Activated naive CD8-positive, alpha-beta T cell (primary cell): ENCODE measurements around the gene ANAPC7.
"Not testable (repeated sequence)": the region's sequence is repeated elsewhere in the genome, so short reads cannot be mapped to it uniquely, and the experiment has no call there.

Source experiments
- H3K27ac Mint-ChIP-seq: one replicate; pipeline ENCODE4 v1.8.0; 2021; ENCODE audit warnings: mixed read lengths
- H3K27me3 Mint-ChIP-seq: one replicate; pipeline ENCODE4 v1.8.0; 2021; ENCODE audit warnings: mixed read lengths
- H3K36me3 Mint-ChIP-seq: one replicate; pipeline ENCODE4 v1.8.0; 2021; ENCODE audit warnings: mixed read lengths
- H3K4me1 Mint-ChIP-seq: one replicate; pipeline ENCODE4 v1.8.0; 2021; ENCODE audit warnings: low read depth, mixed read lengths
- H3K4me3 Mint-ChIP-seq: one replicate; pipeline ENCODE4 v1.8.0; 2021; ENCODE audit warnings: mild to moderate bottlenecking, mixed read lengths
- H3K9me3 Mint-ChIP-seq: one replicate; pipeline ENCODE4 v1.8.0; 2021; ENCODE audit warnings: low read depth, mixed read lengths

Gene ANAPC7, protein sequence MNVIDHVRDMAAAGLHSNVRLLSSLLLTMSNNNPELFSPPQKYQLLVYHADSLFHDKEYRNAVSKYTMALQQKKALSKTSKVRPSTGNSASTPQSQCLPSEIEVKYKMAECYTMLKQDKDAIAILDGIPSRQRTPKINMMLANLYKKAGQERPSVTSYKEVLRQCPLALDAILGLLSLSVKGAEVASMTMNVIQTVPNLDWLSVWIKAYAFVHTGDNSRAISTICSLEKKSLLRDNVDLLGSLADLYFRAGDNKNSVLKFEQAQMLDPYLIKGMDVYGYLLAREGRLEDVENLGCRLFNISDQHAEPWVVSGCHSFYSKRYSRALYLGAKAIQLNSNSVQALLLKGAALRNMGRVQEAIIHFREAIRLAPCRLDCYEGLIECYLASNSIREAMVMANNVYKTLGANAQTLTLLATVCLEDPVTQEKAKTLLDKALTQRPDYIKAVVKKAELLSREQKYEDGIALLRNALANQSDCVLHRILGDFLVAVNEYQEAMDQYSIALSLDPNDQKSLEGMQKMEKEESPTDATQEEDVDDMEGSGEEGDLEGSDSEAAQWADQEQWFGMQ

GRCh38 chr12:110403146-110403975 is at the start of gene ANAPC7:
ANAPC7 (minus strand) TSS chr12:110403708; CDS start chr12:110403627, 81 bp downstream.
- Mint-ChIP-seq H3K27ac (peak within 1 kb of the TSS; percentile 100), H3K36me3 (peaks cover 2% of the 10 kb centered on the region), H3K4me1 (peaks cover 29% of the 10 kb centered on the region), H3K27me3 (no peaks in the 10 kb centered on the region), H3K9me3 (no peaks in the 10 kb centered on the region), H3K4me3 (peak within 1 kb of the TSS; percentile 100)

GRCh38 chr12:110451263-110451662 is 47.8 kb upstream of the ANAPC7 start:
- no peaks in the 10 kb centered on the region for H3K36me3 Mint-ChIP-seq

GRCh38 chr12:110449799-110450497 is 46.4 kb upstream of the ANAPC7 start, which contains the start of gene ARPC3:
ARPC3 (minus strand) TSS chr12:110450337; CDS start chr12:110450260, 77 bp downstream.
- Mint-ChIP-seq H3K27me3 (no peaks in the 10 kb centered on the region), H3K9me3 (no peaks in the 10 kb centered on the region), H3K36me3 (no peaks in the 10 kb centered on the region), H3K4me1 (peaks cover 38% of the 10 kb centered on the region), H3K27ac (peak within 1 kb of the TSS; percentile 99), H3K4me3 (peak within 1 kb of the TSS; percentile 99)

More at GRCh38 chr12:110451263-110451662, 47.8 kb upstream of the ANAPC7 start:
- peak overlapping the region; percentile 92 for H3K27ac Mint-ChIP-seq
- H3K4me3 Mint-ChIP-seq: peak overlapping the region; percentile 86
- no peaks in the 10 kb centered on the region for H3K27me3 Mint-ChIP-seq
- H3K4me1 Mint-ChIP-seq: peaks cover 33% of the 10 kb centered on the region
- no peaks in the 10 kb centered on the region for H3K9me3 Mint-ChIP-seq

- Mint-ChIP-seq H3K4me1 (peaks cover 34% of the 10 kb centered on the region), H3K27ac (peak overlapping the region; percentile 86), H3K36me3 (peaks cover 4% of the 10 kb centered on the region), H3K9me3 (no peaks in the 10 kb centered on the region), H3K4me3 (no peak overlapping the region), H3K27me3 (no peaks in the 10 kb centered on the region)
These were observed 40.9 kb upstream of the ANAPC7 start for GRCh38 chr12:110444455-110444854.

DNA sequence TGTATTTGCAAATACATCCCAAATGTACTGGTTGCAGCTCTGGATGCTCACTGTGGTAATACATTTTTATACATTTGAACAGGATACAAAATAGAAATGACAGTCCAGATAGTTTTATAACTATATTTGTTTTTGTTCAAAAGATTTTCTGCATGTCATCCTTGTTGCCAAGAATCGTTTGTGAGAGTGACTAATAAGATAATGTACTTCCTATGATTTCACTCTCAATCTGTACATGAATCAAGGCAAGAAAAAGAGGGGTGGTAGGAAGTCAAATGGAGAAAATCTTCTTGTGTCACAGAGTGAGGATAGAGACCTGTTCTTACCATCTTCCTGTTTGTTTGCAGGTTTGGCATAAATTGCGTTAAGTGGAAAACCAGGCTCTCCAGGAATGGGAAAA is 32.7 kb upstream of the ANAPC7 start:
- Mint-ChIP-seq H3K4me3 (no peak overlapping the region), H3K27me3 (no peaks in the 10 kb centered on the region), H3K9me3 (no peaks in the 10 kb centered on the region), H3K36me3 (peaks cover 2% of the 10 kb centered on the region), H3K4me1 (peaks cover 2% of the 10 kb centered on the region), H3K27ac (no peak overlapping the region)

GRCh38 chr12:110431957-110432587 is 28.6 kb upstream of the ANAPC7 start:
- Mint-ChIP-seq H3K27me3 (no peaks in the 10 kb centered on the region), H3K9me3 (no peaks in the 10 kb centered on the region), H3K4me3 (no peak overlapping the region), H3K36me3 (peaks cover 2% of the 10 kb centered on the region), H3K4me1 (peaks cover 2% of the 10 kb centered on the region), H3K27ac (no peak overlapping the region)

DNA sequence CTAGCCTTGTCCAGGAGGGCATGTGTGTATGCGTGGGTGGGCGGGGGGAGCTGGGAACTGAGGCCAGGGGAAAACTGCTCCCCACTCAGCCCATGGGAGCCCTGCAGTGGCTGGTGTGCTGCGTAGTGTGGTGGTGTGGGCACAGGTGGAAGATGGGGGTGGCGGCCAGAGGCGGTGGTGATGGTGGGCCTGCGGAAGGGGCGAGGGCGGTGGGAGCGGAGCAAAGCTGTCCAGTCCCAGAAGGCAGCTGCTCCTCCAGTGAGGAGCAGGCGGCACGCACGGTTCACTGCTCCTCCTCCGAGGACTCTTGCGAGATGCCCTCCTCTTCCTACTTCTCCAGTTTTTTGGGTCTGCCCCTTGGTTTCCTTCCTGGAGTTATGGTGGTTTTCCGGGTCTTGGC is 26.2 kb upstream of the ANAPC7 start:
- not testable (repeated sequence) for H3K4me1 Mint-ChIP-seq, H3K9me3 Mint-ChIP-seq, H3K4me3 Mint-ChIP-seq, H3K27ac Mint-ChIP-seq, H3K36me3 Mint-ChIP-seq, H3K27me3 Mint-ChIP-seq

DNA sequence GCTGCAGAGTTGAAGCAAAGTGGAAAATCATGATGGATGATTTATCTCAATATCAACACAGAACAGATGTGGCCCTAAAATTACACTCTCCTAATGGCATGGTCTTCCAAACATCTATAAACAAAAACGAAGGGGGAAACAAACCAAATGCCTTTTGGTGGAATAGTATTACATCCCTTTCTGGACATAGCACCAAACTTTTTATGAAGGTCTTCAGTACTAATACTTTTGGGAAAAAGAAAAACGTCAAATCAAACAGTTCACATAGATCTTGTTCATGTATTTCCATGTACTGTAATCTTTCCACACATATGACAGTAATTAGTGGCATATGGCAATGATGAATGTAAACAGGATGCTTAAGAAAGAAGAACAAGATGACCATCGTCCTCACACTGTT is 22.9 kb upstream of the ANAPC7 start:
- no peak overlapping the region for H3K4me3 Mint-ChIP-seq
- H3K27ac Mint-ChIP-seq: no peak overlapping the region
- no peaks in the 10 kb centered on the region for H3K27me3 Mint-ChIP-seq
- H3K4me1 Mint-ChIP-seq: no peaks in the 10 kb centered on the region
- no peaks in the 10 kb centered on the region for H3K9me3 Mint-ChIP-seq
- H3K36me3 Mint-ChIP-seq: no peaks in the 10 kb centered on the region

DNA sequence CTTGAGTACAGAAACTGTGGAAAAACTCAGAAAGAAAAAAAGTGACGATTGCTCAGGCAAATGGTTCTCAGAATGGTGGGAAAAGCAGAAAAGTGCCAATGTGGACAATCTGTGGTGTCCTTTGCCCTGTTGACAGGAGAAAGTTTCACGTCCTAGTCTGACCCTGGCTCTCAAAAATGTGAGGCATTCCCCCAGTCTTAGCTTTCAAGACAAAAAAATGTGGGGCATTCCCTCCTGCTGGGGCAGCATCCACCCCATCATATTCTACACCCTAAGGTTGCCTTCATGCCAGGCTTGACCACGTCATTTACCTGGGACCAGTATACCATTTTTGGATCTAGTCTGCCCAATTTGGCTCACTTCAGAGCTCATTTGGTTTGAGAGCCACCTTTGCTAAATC is 20.7 kb upstream of the ANAPC7 start:
- H3K4me3 Mint-ChIP-seq: no peak overlapping the region
- no peaks in the 10 kb centered on the region for H3K27me3 Mint-ChIP-seq
- no peaks in the 10 kb centered on the region for H3K4me1 Mint-ChIP-seq
- H3K9me3 Mint-ChIP-seq: no peaks in the 10 kb centered on the region
- no peaks in the 10 kb centered on the region for H3K36me3 Mint-ChIP-seq
- H3K27ac Mint-ChIP-seq: no peak overlapping the region

DNA sequence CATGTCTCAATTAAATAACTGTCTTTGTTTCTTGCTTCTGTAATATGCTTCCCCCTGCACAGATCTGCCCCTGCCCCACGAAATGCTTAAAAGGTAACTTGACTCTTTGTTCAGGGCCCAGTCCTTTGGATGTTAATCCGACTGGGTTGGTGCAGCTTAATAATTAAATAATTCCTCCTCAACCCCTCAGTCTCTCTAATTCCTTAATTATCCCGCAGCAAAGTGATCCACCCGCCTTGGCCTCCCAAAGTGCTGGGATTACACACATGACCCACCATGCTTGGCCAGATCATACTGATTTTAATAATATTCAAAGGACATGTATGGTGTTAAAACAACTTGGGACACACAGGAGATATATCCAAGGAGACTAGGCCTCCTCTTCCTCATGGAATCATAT is 18.2 kb upstream of the ANAPC7 start:
- Mint-ChIP-seq H3K9me3 (no peaks in the 10 kb centered on the region), H3K4me3 (no peak overlapping the region), H3K27ac (no peak overlapping the region), H3K4me1 (no peaks in the 10 kb centered on the region), H3K27me3 (no peaks in the 10 kb centered on the region), H3K36me3 (no peaks in the 10 kb centered on the region)

- Mint-ChIP-seq H3K27ac (no peak overlapping the region), H3K4me1 (no peaks in the 10 kb centered on the region), H3K27me3 (no peaks in the 10 kb centered on the region), H3K36me3 (no peaks in the 10 kb centered on the region), H3K4me3 (no peak overlapping the region), H3K9me3 (no peaks in the 10 kb centered on the region)
These were observed 17.7 kb upstream of the ANAPC7 start for GRCh38 chr12:110421159-110421661.

- not testable (repeated sequence) for H3K27ac Mint-ChIP-seq, H3K4me1 Mint-ChIP-seq, H3K4me3 Mint-ChIP-seq, H3K9me3 Mint-ChIP-seq, H3K36me3 Mint-ChIP-seq, H3K27me3 Mint-ChIP-seq
These were observed 17.1 kb upstream of the ANAPC7 start for GRCh38 chr12:110420644-110421043.

- H3K36me3 Mint-ChIP-seq, H3K4me3 Mint-ChIP-seq, H3K27me3 Mint-ChIP-seq, H3K27ac Mint-ChIP-seq, H3K9me3 Mint-ChIP-seq, H3K4me1 Mint-ChIP-seq: not testable (repeated sequence)
These were observed 13.6 kb upstream of the ANAPC7 start for GRCh38 chr12:110417113-110417512.

DNA sequence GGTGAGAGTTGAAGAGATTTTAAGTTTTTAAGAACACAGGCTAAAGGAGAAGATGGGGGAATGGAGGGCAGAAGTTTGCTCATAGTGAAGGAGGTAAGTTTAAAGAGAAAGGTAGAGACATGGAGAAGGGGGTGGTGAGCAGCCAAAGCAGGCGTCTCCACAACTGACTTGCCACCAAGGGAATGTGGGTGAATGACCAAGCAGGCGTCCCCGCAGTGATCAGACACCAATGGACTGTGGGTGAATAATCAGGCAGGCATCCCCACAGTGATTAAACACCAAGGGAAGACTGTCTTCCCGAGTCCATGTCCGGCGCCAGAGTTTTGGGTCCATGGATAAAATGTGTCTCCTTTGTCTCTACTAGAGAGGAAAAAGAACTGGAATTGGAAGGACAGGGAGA is 6.6 kb upstream of the ANAPC7 start:
- not testable (repeated sequence) for H3K4me3 Mint-ChIP-seq, H3K4me1 Mint-ChIP-seq, H3K36me3 Mint-ChIP-seq, H3K27ac Mint-ChIP-seq, H3K9me3 Mint-ChIP-seq, H3K27me3 Mint-ChIP-seq
